ENCODE results near the gene CARMIL3.

The CARMIL3 gene

DNA sequence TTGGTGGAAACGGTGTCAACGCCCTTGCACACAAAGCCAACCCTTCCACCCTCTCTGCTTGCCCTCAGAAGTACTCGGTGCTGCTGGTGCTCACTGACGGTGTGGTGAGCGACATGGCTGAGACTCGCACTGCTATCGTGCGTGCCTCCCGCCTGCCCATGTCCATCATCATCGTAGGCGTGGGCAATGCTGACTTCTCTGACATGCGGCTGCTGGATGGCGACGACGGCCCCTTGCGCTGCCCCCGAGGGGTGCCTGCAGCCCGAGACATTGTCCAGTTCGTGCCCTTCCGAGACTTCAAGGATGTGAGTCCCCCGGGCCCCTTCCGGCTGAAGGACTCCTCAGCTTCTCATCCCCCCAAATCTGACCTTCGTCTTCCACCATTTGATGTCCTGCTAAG is 25.3 kb downstream of the CARMIL3 start:
- no peak for DNase-seq (ENCODE audit: extremely low read depth, insufficient read length)
- no peaks in the 10 kb centered on the region for H3K36me3 ChIP-seq (ENCODE audit: control insufficient read depth, insufficient read depth, low read length)
- no peak overlapping the region for H3K4me3 ChIP-seq (replicated peaks; ENCODE audit: low read depth, low read length)
- TF ChIP-seq, protein P1, sequence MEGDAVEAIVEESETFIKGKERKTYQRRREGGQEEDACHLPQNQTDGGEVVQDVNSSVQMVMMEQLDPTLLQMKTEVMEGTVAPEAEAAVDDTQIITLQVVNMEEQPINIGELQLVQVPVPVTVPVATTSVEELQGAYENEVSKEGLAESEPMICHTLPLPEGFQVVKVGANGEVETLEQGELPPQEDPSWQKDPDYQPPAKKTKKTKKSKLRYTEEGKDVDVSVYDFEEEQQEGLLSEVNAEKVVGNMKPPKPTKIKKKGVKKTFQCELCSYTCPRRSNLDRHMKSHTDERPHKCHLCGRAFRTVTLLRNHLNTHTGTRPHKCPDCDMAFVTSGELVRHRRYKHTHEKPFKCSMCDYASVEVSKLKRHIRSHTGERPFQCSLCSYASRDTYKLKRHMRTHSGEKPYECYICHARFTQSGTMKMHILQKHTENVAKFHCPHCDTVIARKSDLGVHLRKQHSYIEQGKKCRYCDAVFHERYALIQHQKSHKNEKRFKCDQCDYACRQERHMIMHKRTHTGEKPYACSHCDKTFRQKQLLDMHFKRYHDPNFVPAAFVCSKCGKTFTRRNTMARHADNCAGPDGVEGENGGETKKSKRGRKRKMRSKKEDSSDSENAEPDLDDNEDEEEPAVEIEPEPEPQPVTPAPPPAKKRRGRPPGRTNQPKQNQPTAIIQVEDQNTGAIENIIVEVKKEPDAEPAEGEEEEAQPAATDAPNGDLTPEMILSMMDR (IDR thresholded peaks at IDR 0.05; ENCODE audit: insufficient read depth, low read length, poor library complexity, severe bottlenecking) = no peak
- H3K27me3 ChIP-seq (replicated peaks; ENCODE audit: control insufficient read depth, insufficient read depth, low read length) = no peaks in the 10 kb centered on the region; the same call in 1 of the 2 replicates

DNA sequence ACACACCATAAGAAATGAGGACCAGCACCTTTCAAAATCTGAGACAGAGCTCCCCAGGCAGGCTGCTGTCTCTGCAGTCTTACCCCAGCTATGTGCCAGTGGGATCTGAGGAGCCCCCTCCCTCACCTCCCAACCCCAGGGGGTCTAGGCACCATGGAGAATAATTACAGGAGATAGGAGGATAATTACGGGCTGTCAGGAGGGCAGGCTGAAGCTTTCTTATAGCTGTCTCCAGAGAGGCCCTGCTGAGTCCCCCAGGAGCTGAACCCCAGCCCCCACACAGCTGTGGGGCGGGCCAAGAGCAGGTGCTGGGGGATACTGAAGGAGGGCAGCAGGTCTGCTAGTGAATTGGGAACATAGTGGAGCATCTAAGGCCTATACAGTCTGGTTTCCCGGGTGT is 26.3 kb downstream of the CARMIL3 start:
- TF ChIP-seq, protein P1 (IDR thresholded peaks at IDR 0.05; ENCODE audit: insufficient read depth, low read length, poor library complexity, severe bottlenecking) = no peak
- Histone ChIP-seq H3K27me3 (replicated peaks; ENCODE audit: control insufficient read depth, insufficient read depth, low read length) (no peaks in the 10 kb centered on the region; the same call in 1 of the 2 replicates), H3K36me3 (ENCODE audit: control insufficient read depth, insufficient read depth, low read length) (no peaks in the 10 kb centered on the region), H3K4me3 (replicated peaks; ENCODE audit: low read depth, low read length) (no peak overlapping the region)
- DNase-seq (ENCODE audit: extremely low read depth, insufficient read length) = no peak

DNA sequence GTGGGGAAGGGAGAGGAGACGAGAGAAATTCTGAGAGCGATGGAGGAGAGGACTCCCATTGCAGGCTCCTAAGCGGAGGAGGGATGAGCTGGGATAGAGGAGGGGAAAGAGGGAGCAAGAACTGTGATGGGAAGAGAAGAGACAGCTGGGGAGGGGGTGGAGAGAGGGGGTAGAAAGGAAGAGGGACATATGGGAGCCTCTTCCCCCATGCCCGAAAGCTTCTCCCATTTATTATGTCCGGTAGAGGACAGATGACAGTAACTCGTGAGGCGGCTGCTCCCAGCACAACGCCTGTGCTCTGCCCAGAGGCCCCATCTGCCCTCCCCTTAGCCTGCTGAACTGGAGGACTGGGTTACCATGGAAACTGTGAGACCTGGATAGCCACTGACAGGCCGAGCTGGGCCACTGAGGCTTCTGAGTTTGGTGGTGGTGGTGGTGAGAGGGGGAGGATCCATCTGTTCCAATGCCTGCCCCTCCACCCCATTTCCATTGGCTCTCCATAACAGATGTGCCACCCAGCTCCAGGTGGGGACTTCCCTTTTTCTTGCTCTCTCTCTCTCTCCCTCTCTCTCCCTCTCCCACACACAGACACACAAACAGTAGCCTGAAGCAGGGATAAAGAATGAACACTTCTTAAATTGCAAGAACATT is 27.8 kb downstream of the CARMIL3 start:
- TF ChIP-seq, protein P1 (IDR thresholded peaks at IDR 0.05; ENCODE audit: insufficient read depth, low read length, poor library complexity, severe bottlenecking) = no peak
- DNase-seq (ENCODE audit: extremely low read depth, insufficient read length) = no peak
- no peaks in the 10 kb centered on the region for H3K27me3 ChIP-seq (replicated peaks; ENCODE audit: control insufficient read depth, insufficient read depth, low read length)

DNA sequence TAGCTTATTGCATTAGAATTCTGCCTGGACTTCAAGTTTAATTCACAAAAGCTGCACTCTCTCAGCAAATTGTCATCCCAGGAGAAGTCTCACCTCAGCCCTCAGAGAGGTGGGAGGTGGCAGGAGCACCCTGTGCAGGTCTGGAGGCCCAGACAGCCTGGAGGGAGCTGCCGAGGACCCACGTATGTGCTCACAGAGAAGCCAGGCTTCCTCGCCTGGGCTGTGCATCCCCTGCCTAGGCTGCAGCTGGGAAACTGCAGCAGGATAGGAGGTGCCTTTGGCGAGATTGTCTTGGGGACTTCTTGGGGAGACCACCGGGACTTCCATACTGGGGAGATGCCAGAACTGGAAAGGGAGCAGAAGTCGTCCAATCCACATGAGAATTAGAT is 28.3 kb downstream of the CARMIL3 start:
- TF ChIP-seq, protein P1 (IDR thresholded peaks at IDR 0.05; ENCODE audit: insufficient read depth, low read length, poor library complexity, severe bottlenecking) = no peak
- H3K4me3 ChIP-seq (replicated peaks; ENCODE audit: low read depth, low read length) = no peak overlapping the region
- DNase-seq (ENCODE audit: extremely low read depth, insufficient read length) = no peak
- H3K27me3 ChIP-seq (replicated peaks; ENCODE audit: control insufficient read depth, insufficient read depth, low read length) = no peaks in the 10 kb centered on the region
- no peaks in the 10 kb centered on the region for H3K36me3 ChIP-seq (ENCODE audit: control insufficient read depth, insufficient read depth, low read length)

More for the DNA sequence above, 27.8 kb downstream of the CARMIL3 start:
- Histone ChIP-seq H3K4me3 (replicated peaks; ENCODE audit: low read depth, low read length) (no peak overlapping the region), H3K36me3 (ENCODE audit: control insufficient read depth, insufficient read depth, low read length) (no peaks in the 10 kb centered on the region)

DNA sequence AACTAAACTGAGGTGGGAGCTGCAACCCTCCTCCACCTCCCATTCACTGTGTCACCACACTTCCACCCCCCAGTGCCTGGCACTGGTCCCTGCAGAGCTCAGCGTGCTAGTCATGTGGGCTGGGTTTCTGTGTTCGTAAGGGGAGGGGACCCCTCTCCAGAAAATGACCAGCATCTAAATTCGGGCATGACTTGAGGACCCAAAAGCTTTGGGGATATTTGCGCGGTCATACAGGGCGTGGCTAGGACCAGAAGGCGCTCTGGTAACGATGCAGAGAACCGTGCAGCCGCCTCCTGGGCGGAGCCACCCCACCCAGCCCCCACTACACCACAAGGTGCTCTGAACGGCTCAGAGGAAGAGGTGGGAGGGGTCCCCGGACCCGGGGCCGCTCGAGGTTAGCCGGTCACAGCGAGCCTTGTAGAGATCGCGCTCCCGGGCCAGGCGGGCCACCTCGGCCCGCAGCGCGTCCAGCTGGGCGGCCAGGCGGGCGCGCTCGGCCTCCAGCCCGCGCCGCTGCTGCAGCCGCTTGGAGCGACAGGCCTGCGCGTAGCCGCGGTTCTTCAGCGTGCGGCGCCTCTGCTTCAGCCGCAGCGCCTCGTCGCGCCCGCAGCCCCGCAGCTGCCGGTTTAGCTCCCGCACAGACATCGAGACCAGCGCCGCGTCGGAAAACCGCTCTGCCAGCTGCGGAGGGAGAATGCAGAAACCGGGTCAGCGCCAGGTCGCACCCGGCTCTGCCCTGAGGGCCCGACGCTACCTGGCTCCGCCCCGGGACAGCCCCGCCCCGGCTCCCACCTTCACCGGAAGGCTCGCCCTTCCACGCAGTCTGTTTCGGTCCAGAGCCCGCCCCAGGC is 29.3 kb downstream of the CARMIL3 start:
- TF ChIP-seq, protein P1 (IDR thresholded peaks at IDR 0.05; ENCODE audit: insufficient read depth, low read length, poor library complexity, severe bottlenecking) = no peak
- no peaks in the 10 kb centered on the region for H3K27me3 ChIP-seq (replicated peaks; ENCODE audit: control insufficient read depth, insufficient read depth, low read length)
- H3K4me3 ChIP-seq (replicated peaks; ENCODE audit: low read depth, low read length) = peak overlapping the region; percentile 73
- no peaks in the 10 kb centered on the region for H3K36me3 ChIP-seq (ENCODE audit: control insufficient read depth, insufficient read depth, low read length)
- peak; percentile 87 for DNase-seq (ENCODE audit: extremely low read depth, insufficient read length)

All from GM06990 (cell line).